GM19463 (cell line): ENCODE results near the gene KCTD15.

Source experiments
- ATAC-seq: cut with Tn5 transposase; IDR thresholded peaks from one replicate; pipeline ENCODE4 v1.9.1; 2021; ENCODE audit warnings: mild to moderate bottlenecking, moderate library complexity; ENCODE audit not compliant: unreplicated experiment

KCTD15 gene

GRCh38 chr19:33795370-33796163, 1.1 kb upstream of the KCTD15 start:
- ATAC-seq = no peak

- no peak for ATAC-seq
These were observed 1.4 kb downstream of the KCTD15 start for GRCh38 chr19:33797802-33798671.

- ATAC-seq = no peak
These were observed 2.0 kb downstream of the KCTD15 start for GRCh38 chr19:33798681-33799111.

- no peak for ATAC-seq
These were observed 2.8 kb downstream of the KCTD15 start for GRCh38 chr19:33799476-33799875.

GRCh38 chr19:33800012-33800680, 3.5 kb downstream of the KCTD15 start:
- no peak for ATAC-seq

GRCh38 chr19:33801411-33801810, 4.7 kb downstream of the KCTD15 start:
- no peak for ATAC-seq

- ATAC-seq = no peak
These were observed 5.3 kb downstream of the KCTD15 start for GRCh38 chr19:33802001-33802400.

GRCh38 chr19:33802801-33803200, 6.1 kb downstream of the KCTD15 start:
- no peak for ATAC-seq

GRCh38 chr19:33803383-33803782, 6.7 kb downstream of the KCTD15 start:
- ATAC-seq = no peak

GRCh38 chr19:33804021-33804799, 7.5 kb downstream of the KCTD15 start:
- ATAC-seq = no peak

GRCh38 chr19:33805313-33805712, 8.6 kb downstream of the KCTD15 start:
- ATAC-seq = no peak

- ATAC-seq = no peak
These were observed 9.3 kb downstream of the KCTD15 start for GRCh38 chr19:33805840-33806433.

GRCh38 chr19:33806434-33806881, 9.8 kb downstream of the KCTD15 start:
- ATAC-seq = no peak

- ATAC-seq = no peak
These were observed 11.7 kb downstream of the KCTD15 start for GRCh38 chr19:33808399-33808798.

- ATAC-seq = no peak
These were observed 13.3 kb downstream of the KCTD15 start for GRCh38 chr19:33809960-33810359.

- no peak for ATAC-seq
These were observed 14.2 kb downstream of the KCTD15 start for GRCh38 chr19:33810821-33811220.

- no peak for ATAC-seq
These were observed 14.6 kb downstream of the KCTD15 start for GRCh38 chr19:33811246-33811645.

- no peak for ATAC-seq
These were observed 15.2 kb downstream of the KCTD15 start for GRCh38 chr19:33811736-33812387.
